ENCODE results near the gene ATP6V0A1.

GRCh38 chr17:42409523-42410318 is 49.0 kb upstream of the ATP6V0A1 start:
- no peak for TF ChIP-seq CTCF (conservative IDR thresholded peaks at IDR 0.05; ENCODE audit: low read depth, low read length)
- no peak for TF ChIP-seq EZH2 (IDR thresholded peaks at IDR 0.05; ENCODE audit: borderline replicate concordance, low read depth, low read length, poor library complexity, severe bottlenecking)
